ENCODE data around the gene POGZ.

GRCh38 chr1:151499365-151499764, 40.1 kb upstream of the POGZ start:
- TF ChIP-seq CTCF (IDR thresholded peaks at IDR 0.05) (no peak), POLR2AphosphoS5 (IDR thresholded peaks at IDR 0.05; ENCODE audit: low read depth, low read length) (no peak), TCF7L2 (IDR thresholded peaks at IDR 0.05; ENCODE audit: low read depth, low read length) (no peak)
